K562 (cell line): ENCODE results near the gene LENEP. TPM values are rescaled to one million over a fixed set of nuclear protein-coding genes. Genes with fewer than 3 reads are reported as not detected.

Experiments
- BACH1 ChIP-seq: fragments of 200-800 bp; sonication (Bioruptor generic); IDR thresholded peaks from 2 replicates; pipeline ENCODE4 v1.6.1; 2016; ENCODE audit warnings: missing genetic modification characterization, missing compliant biosample characterization
- CGGBP1 ChIP-seq: fragments of 250-450 bp; sonication (Bioruptor Pico); IDR thresholded peaks from 2 replicates; pipeline ENCODE4 v1.9.0; 2021; ENCODE audit warnings: mild to moderate bottlenecking
- CREB1 ChIP-seq, 2 experiments: sonication (generic) in 1 of 2; formaldehyde crosslinking in 1 of 2; IDR thresholded peaks; 2 replicates each; pipeline versions ENCODE4 v1.6.1 to v1.8.0; 2012 to 2022; ENCODE audit warnings: inconsistent platforms in 1 of 2, mild to moderate bottlenecking in 1 of 2, missing genetic modification reagents in 1 of 2, moderate library complexity in 1 of 2
- CSDE1 ChIP-seq, 2 experiments: fragments of 450-650 bp; IDR thresholded peaks; 2 replicates each; pipeline ENCODE4 v1.6.1; 2016; ENCODE audit warnings: mild to moderate bottlenecking in 1 of 2
- CTCFL ChIP-seq: IDR thresholded peaks from 2 replicates; pipeline ENCODE4 v1.6.1; 2011; ENCODE audit warnings: borderline replicate concordance, low read depth, mild to moderate bottlenecking, moderate library complexity, low read length; ENCODE audit not compliant: insufficient read depth, poor library complexity, severe bottlenecking
- ELK3 ChIP-seq: fragments of 450-650 bp; formaldehyde crosslinking; IDR thresholded peaks from 2 replicates; pipeline ENCODE4 v1.4.0; 2020; ENCODE audit warnings: mild to moderate bottlenecking
- GABPB1 ChIP-seq: sonication (generic); formaldehyde crosslinking; IDR thresholded peaks from 2 replicates; pipeline ENCODE4 v1.8.0; 2022; ENCODE audit warnings: mild to moderate bottlenecking, missing genetic modification reagents
- HOXB6 ChIP-seq: fragments of 250-450 bp; sonication (Bioruptor Pico); IDR thresholded peaks from 2 replicates; pipeline ENCODE4 v1.5.1; 2022; ENCODE audit warnings: mild to moderate bottlenecking, borderline replicate concordance
- IFI16 ChIP-seq: fragments of 250-450 bp; sonication (Bioruptor Pico); IDR thresholded peaks from 2 replicates; pipeline ENCODE4 v2.1.2; 2022; ENCODE audit warnings: mild to moderate bottlenecking, inconsistent platforms
- JUN ChIP-seq, 2 experiments: sonication (generic) in 1 of 2; formaldehyde crosslinking in 1 of 2; IDR thresholded peaks; 2 replicates each; pipeline versions ENCODE4 v1.6.1 to v1.8.0; 2012 to 2022; ENCODE audit warnings: borderline replicate concordance in 2 of 2, mild to moderate bottlenecking in 2 of 2, improper control_type of control experiment in 1 of 2, low read depth in 1 of 2, low read length in 1 of 2, missing genetic modification reagents in 1 of 2
- MYNN ChIP-seq, 2 experiments: sonication (generic); formaldehyde crosslinking in 1 of 2; IDR thresholded peaks; 2 replicates each; pipeline versions ENCODE4 v1.5.0 to v1.6.1; 2016 to 2020; ENCODE audit warnings: antibody characterized with exemption in 1 of 2, missing genetic modification reagents in 1 of 2
- PRDM10 ChIP-seq: fragments of 450-650 bp; IDR thresholded peaks from 2 replicates; pipeline ENCODE4 v1.6.1; 2018; ENCODE audit not compliant: partially characterized antibody
- TEAD4 ChIP-seq, 2 experiments: sonication (generic) in 1 of 2; formaldehyde crosslinking in 1 of 2; IDR thresholded peaks; 2 replicates each; pipeline versions ENCODE4 v1.6.1 to v1.8.0; 2012 to 2022; ENCODE audit warnings: borderline replicate concordance in 1 of 2, inconsistent platforms in 1 of 2, low read length in 1 of 2, mild to moderate bottlenecking in 1 of 2, missing genetic modification reagents in 1 of 2
- ZNF232 ChIP-seq: sonication (generic); formaldehyde crosslinking; IDR thresholded peaks from 2 replicates; pipeline ENCODE4 v1.8.0; 2022; ENCODE audit warnings: mild to moderate bottlenecking, missing genetic modification reagents
- polyA plus RNA-seq, 8 experiments: library from polyadenylated mRNA; depleted of rRNA in 4 of 8; stranded (reverse) in 5 of 8; unstranded in 3 of 8; fragments of >200 nt; fragmentation: Nextera tagmentation in 2 of 8; fragmentation: Illumina TruSeq in 1 of 8; extraction: Ambion mirVana in 2 of 8; extraction: Trizol in 1 of 8; gene quantifications; 2 replicates each; pipeline versions ENCODE4 v1.2.1 to v1.2.3, GENCODE V29; 2011 to 2014; ENCODE audit warnings: inconsistent platforms in 1 of 8, missing spikeins in 1 of 8
- total RNA-seq, 7 experiments: library from RNA; depleted of rRNA in 6 of 7; stranded (reverse); fragments of >200 nt in 6 of 7; fragmentation: Illumina TruSeq in 2 of 7; extraction: Trizol in 2 of 7; gene quantifications; 2 replicates each; pipeline versions ENCODE4 v1.2.1 to v1.2.3, GENCODE V29; 2011 to 2021; ENCODE audit warnings: low replicate concordance in 1 of 7

LENEP gene
- total and polyA plus RNA-seq, 9 of the 15 experiments (the other 6 are each of a cell fraction or from before 2014, with no cell fraction given): 0.23 to 0.87 (median 0.67) TPM; not detected in 5

DNA sequence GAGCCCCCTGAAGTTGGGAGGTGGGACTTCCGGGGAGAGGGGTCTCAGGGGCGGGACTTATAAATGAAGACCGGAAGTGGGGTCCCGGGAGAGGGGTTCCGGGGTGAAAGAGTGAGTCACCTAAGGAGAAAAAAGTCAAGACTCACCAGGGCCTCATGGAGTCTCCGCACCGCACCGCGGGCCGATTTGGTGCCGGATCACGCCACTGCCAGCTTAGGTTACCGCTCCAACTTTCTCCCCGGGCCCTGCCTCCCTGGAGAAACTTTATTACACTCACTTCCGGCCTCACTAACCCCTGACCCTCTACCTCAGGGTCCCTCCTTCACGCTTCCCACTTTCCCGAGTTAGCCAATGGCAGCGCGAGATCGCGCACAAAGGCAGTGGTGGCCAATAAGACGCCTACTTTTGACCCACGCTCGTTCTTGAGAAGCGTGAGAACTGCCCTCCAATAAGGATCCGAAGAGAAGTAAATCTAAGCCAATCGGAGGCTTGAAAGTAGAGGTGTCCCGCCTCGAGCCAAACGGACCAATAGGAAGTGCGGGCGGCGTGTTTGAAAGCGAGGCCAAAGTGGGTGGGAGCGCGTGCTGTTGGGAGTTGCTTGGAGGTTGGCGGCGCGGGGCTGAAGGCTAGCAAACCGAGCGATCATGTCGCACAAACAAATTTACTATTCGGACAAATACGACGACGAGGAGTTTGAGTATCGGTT, 19.1 kb upstream of the LENEP start, which contains the start of gene CKS1B (continued):
- TF ChIP-seq CGGBP1 (CRISPR knock-in tag): no peak
- TF ChIP-seq ELK3 (CRISPR knock-in tag): no peak
- peak; percentile 63; the same call in 1 of the 2 replicates for TF ChIP-seq JUN (IDR thresholded peaks at IDR 0.05; ENCODE audit: borderline replicate concordance, low read depth, low read length)
- no peak for TF ChIP-seq JUN (CRISPR knock-in tag; IDR thresholded peaks at IDR 0.05; ENCODE audit: borderline replicate concordance)
- TF ChIP-seq BACH1 (tag): no peak
- TF ChIP-seq TEAD4 (IDR thresholded peaks at IDR 0.05; ENCODE audit: low read length): peak; percentile 50; the same call in 1 of the 2 replicates
- no peak for TF ChIP-seq TEAD4 (CRISPR knock-in tag; IDR thresholded peaks at IDR 0.05; ENCODE audit: borderline replicate concordance)
- no peak for TF ChIP-seq MYNN (IDR thresholded peaks at IDR 0.05)
- TF ChIP-seq MYNN (CRISPR knock-in tag; IDR thresholded peaks at IDR 0.05): no peak
- peak; percentile 56; the same call in 1 of the 2 replicates for TF ChIP-seq CREB1 (IDR thresholded peaks at IDR 0.05)
- peak; percentile 72 for TF ChIP-seq CREB1 (CRISPR knock-in tag; IDR thresholded peaks at IDR 0.05)
- TF ChIP-seq ZNF232: no peak
- TF ChIP-seq PRDM10: no peak
- no peak for TF ChIP-seq IFI16 (CRISPR knock-in tag)
- TF ChIP-seq CSDE1 (IDR thresholded peaks at IDR 0.05): no peak
- TF ChIP-seq CTCFL: no peak
- TF ChIP-seq GABPB1 (CRISPR knock-in tag): peak; percentile 88; the same call in 1 of the 2 replicates
- no peak for TF ChIP-seq HOXB6
